Effector CD4-positive, alpha-beta T cell (primary cell): ENCODE results near the gene NPAS2.

Experiments used
- DNase-seq: peaks from one replicate; pipeline ENCODE4 v3.0.0-alpha.2; 2020

NPAS2 gene

GRCh38 chr2:100997509-100998234 lies 177.7 kb downstream of the NPAS2 start:
- DNase-seq = no peak

DNA sequence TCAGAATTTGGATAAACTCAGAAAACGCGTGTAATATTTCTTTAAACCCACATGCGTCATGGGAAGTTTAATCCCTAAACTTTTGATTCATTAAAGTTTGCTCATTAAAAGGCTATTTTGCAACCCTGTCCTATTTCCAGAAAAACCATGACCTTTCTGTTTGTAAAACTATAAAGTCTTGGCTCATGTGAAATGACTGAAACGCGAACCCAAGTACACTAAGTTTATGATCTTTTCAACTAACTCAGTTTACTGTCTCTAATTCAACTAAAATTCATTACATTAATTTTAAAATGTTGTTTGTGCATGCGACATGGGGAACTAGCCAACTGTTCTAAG lies 178.3 kb downstream of the NPAS2 start:
- no peak for DNase-seq

- no peak for DNase-seq
These were observed 180.1 kb downstream of the NPAS2 start for GRCh38 chr2:100999995-101000394.

DNA sequence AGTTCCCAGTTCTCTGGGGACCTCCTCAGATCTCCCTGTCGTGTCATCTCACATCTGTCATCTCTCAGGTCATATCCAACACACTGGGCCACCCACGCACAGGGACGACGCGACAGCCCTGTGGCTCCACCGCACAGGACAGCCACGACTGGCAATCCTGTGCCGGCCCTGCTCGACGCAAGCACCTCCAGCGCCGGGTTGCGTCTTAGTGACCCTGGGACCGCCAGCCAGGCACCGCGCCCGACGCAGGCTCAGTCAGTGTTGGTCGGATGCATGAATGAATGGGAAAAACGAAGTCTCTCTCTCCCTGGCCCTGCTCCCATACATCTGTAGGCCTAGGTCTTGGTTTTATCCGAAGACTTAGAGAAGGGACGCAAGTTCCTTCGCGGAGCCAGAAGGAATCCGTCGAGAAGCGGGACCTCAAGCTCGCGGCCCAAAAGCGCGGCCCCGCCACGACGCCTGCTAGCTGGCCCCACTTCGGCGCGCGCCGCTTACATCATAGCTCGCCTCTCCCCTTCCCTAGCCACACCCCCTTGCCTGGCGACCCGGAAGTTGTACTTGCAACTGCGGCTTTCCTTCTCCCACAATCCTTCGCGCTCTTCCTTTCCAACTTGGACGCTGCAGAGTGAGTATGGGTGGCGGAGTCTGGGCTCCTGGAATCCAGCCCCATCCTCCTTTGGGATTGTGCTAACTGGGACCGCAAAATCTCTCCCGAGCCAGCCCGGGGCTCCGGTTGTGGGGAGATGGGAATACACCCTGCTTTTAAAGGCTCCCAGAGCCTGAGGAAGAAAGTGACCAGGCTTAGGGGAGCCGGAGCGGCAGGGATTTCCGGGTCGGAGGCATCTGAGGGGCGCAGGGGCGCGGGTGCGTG lies 182.0 kb downstream of the NPAS2 start, which contains the start of gene RPL31:
TSS of gene RPL31 (plus strand) at position 599 of the 871 bp plus-strand sequence. CDS start 413 bp downstream, outside the sequence.
- DNase-seq = peak; percentile 95

DNA sequence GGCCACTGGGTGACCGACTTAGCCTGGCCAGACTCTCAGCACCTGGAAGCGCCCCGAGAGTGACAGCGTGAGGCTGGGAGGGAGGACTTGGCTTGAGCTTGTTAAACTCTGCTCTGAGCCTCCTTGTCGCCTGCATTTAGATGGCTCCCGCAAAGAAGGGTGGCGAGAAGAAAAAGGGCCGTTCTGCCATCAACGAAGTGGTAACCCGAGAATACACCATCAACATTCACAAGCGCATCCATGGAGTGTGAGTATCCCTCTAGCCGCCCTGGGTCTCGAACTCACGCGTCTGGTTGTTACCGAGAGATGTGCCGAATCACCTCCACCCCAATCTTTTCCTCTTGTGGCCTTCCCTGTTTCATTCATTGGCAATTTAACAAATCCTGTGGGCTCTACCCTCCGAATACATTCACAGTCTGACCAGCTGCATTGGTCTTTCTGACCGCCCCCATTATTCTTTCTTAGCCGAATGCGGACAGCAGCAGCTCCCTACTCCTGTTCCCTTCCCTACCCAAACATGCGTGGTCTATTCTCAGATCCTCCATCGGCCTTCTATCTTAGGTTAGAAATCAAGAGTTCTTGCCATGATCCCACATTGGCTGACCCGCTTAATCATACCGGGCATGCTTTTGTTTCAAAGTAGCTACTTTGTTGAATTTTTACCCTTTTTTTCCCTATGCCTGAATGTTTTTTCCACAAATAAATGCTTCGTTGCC lies 182.8 kb downstream of the NPAS2 start:
- DNase-seq = no peak

GRCh38 chr2:101003278-101003775 lies 183.4 kb downstream of the NPAS2 start:
- DNase-seq = no peak

DNA sequence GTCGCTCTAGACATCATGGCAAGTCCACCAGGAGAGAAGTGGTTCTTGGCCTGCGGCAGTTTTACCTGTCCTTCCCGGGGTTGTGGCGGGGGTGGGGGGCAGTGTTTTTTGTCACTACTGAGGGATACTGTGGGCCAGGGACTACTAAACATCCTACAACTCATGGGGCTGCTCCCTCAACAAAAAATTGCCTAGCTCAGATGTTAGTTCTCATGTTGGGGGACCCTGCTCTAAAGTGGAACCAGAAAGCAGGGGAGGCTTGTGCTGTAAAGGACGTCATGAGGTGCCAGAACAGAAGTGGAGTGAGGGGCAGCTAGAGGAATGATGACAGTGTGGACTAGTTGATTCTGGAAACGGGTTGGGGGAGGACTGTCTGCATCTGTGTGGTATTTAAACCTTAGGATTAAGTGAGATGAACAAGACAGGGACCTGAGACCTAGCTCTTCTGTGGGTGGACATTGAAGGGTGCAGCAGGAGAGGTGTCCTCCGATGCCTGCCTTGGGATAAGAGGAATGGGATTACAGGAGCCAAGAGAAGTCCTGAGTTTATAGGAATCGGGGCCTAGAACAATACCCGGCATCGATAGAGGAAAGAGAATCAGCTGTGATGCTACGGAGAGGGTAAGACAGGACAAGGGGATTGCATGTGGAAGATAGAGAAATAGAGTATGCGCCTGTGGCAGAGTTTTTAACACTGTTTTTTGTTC lies 184.8 kb downstream of the NPAS2 start:
- DNase-seq = no peak

DNA sequence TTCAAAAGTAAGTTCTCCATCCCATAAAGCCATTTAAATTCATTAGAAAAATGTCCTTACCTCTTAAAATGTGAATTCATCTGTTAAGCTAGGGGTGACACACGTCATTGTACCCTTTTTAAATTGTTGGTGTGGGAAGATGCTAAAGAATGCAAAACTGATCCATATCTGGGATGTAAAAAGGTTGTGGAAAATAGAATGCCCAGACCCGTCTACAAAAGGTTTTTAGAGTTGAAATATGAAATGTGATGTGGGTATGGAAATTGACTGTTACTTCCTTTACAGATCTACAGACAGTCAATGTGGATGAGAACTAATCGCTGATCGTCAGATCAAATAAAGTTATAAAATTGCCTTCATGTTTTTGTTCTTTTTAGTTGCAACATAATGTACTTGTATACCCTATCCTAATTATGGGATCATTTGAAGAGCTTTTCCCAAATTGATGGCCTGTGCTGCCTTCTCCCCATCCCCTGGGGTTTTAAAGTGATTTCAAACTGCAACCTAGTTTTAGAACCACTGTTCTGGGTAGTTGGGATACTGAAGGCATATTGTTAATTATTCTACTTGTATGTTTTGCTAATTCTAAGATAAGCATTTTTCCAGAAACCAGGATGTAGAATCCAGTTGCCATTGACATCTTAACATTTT lies 186.3 kb downstream of the NPAS2 start:
- no peak for DNase-seq

GRCh38 chr2:101007415-101008345 lies 187.7 kb downstream of the NPAS2 start:
- DNase-seq = no peak

- no peak for DNase-seq
These were observed 191.2 kb downstream of the NPAS2 start for GRCh38 chr2:101011152-101011551.

DNA sequence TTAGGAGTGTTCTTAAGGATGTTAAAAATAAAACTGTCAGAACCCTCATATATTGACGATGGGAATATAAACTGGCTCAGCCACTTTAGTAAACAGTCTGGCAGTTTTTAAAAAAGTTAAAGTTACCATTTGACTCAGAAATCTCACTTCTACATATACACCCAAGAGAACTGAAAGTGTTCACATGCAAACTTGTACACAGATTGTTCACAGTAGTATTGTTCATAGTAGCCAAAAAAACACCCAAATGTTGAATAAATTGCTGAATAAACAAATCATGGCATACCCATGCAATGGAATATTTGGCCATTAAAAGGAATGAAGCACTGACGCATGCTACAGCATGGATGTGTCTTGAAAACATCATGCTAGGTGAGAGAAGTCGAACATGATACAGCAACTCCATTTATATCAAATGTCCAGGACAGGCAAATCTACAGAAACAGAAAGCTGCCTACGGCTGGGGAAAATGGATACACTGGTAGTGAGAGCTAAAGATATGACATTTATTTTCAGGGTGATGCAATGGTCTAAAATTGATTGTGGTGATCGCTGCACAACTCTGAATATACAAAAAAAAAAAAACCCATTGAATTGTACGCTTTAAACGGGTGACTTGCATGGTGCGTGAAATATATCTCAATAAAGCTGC lies 192.2 kb downstream of the NPAS2 start:
- no peak for DNase-seq

GRCh38 chr2:101012706-101013181 lies 192.8 kb downstream of the NPAS2 start:
- DNase-seq = peak; percentile 45

DNA sequence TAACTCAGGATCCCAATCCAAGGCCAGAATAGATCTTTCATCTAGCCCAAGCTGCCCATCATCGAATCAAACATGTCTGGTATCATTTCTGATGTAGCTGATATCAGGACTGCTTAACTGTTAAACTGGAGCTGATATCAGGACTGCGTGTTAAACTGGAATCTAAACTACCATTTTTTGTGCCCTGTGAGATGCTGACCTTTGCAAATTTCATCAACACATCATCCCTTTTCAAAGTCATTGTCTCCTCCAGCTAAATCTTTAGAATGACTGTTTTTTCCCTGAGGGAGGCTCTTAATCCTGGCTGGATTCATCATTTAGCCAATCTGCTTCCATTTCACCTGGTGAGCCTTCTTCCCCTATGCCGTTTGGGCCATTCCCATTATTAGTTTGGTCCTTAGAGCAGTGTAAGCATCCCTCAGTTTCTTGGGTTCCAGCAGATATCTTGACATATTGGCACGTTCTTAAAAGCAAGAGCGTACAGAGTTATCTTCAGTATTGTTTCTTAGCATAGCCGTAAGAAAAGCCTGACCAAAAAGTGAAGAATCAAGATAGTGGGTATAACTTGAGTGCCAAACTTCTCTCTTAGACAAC lies 194.4 kb downstream of the NPAS2 start:
- DNase-seq = no peak

DNA sequence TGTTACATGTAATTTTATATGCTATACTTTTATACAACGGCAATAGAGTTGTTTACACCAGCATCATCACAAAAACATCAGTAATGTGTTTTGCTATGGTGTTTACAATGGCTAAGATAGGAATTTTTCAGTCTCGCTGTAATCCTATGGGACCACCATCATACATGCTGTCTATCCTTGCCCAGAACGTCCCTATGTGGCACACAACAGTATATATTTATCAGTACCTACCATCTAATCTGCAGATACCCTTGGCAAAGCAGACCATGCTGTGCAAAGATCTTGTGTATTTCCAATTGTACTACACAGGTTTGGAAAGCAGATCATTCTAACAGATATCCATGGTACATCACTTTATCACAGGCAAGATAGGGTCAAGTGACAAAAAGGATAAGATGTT lies 197.4 kb downstream of the NPAS2 start:
- DNase-seq = no peak

GRCh38 chr2:101018934-101019333 lies 199.0 kb downstream of the NPAS2 start:
- DNase-seq = no peak

DNA sequence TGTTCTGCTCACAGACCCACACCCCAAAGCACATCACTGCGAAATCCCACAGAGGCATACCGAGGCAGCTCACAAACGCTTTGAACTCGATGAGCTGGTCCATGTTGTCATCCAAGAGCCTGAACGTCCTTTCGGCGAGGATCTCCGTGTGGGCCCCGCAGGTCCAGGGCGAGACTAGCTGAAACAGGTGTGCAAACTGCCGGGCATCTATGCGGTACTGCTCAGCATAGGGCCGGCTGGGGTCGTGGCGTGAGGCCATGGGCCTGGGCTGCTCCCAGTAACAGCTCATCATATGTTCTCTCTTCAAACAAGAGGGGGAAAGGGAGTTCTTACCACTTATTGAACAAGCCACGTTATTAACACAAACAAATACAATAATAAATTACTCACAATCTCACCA lies 202.3 kb downstream of the NPAS2 start:
- no peak for DNase-seq

- no peak for DNase-seq
These were observed 203.6 kb downstream of the NPAS2 start for GRCh38 chr2:101023327-101024107.

GRCh38 chr2:101025561-101025960 lies 205.6 kb downstream of the NPAS2 start:
- no peak for DNase-seq

DNA sequence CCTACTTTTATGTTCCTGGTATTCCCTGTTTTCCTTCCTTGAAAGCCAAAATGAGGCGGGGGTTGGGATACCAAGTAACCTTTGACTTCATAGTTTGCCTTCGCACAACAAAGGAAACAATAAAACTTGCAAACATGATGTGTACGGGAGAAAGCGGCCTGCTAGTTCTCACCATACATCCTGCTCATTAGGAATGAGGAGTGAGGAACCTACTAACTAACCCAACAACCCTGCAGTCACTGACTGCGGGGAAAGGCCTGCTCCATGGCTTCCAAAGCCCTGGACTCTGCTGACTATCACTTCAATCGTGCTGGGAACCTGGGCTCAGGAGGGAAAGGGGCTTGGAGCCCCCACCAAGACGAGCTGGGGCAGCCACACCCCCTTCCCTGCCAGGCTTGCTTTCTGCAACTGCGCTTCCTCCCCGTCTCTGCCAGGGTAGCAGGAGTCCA lies 206.3 kb downstream of the NPAS2 start:
- DNase-seq = no peak
